Activated CD4-positive, alpha-beta T cell treated with anti-CD3 and anti-CD28 coated beads, Interleukin-2, amount 10 ng/mL, durations not matched to agents 7 days and 5 days (primary cell): ENCODE data around the gene BRD4. TPM values are rescaled to one million over a fixed set of nuclear protein-coding genes. Genes with fewer than 3 reads are reported as not detected.

ENCODE experiments used
- CTCF ChIA-PET: fragments of 350-600 bp; sonication (Branson Sonifier 250); formaldehyde crosslinking; loops from one replicate; lab custom pipeline; 2021; ENCODE audit warnings: antibody characterized with exemption; lab: Charles Lee
- POLR2A ChIA-PET: fragments of 350-600 bp; sonication (Branson Sonifier 250); formaldehyde crosslinking; loops from one replicate; lab custom pipeline; 2021; ENCODE audit warnings: antibody characterized with exemption; lab: Charles Lee
- DNase-seq: peaks from one replicate; pipeline ENCODE4 v3.0.0-alpha.2; 2020
- H3K27ac Mint-ChIP-seq: one replicate; pipeline ENCODE4 v1.8.0; 2021; ENCODE audit warnings: mild to moderate bottlenecking, moderate library complexity, mixed read lengths
- H3K27me3 Mint-ChIP-seq: one replicate; pipeline ENCODE4 v1.8.0; 2021; ENCODE audit warnings: mixed read lengths
- H3K36me3 Mint-ChIP-seq: one replicate; pipeline ENCODE4 v1.8.0; 2021; ENCODE audit warnings: low read depth, mixed read lengths
- H3K4me1 Mint-ChIP-seq: one replicate; pipeline ENCODE4 v1.8.0; 2021; ENCODE audit warnings: mixed read lengths
- H3K4me3 Mint-ChIP-seq: one replicate; pipeline ENCODE4 v1.8.0; 2021; ENCODE audit warnings: mild to moderate bottlenecking, moderate library complexity, mixed read lengths
- H3K9me3 Mint-ChIP-seq: one replicate; pipeline ENCODE4 v1.8.0; 2021; ENCODE audit warnings: mixed read lengths
- total RNA-seq, 2 experiments: library from RNA; stranded (reverse); gene quantifications; one replicate each; pipeline ENCODE4 v1.2.3, GENCODE V29; 2021

BRD4 gene
- total RNA-seq, 2 experiments from 2014 or later = 114 to 115 TPM

DNA sequence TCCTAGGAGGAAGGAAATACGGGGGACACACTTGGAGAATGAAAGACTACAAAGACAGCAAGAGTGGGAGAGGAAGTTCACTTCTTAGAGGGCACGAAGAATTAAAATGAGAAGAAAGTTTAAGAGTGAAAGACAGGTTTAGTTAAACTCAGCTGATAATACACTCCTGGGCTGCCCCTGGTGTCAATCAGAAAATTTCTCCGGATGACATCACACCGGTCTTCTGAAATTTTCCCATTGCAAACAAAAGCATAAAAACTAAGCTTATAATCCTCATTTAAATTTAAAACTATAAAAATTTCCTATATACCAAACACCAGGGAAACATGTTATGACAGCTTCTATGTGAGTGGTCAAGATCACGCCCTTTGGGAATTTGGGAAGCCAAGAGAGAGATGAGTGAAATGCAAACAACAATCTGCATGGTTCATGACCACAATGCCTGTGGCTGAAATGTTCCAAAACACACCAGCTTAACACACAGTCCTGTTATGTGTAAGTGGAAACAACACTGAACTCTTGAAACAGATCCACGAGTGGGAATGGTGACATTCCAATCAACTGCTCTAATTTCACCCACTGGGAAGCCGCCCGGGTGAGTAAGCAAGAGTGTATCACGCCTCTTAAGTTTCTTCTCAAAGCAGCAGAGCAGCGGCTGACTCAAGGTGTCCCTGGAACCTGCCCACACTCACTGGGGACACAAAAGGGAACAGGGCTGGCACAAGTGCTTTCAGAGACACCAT lies 49.0 kb downstream of the BRD4 start:
- DNase-seq = no peak
- Mint-ChIP-seq H3K4me3 (no peak overlapping the region), H3K27ac (no peak overlapping the region)

DNA sequence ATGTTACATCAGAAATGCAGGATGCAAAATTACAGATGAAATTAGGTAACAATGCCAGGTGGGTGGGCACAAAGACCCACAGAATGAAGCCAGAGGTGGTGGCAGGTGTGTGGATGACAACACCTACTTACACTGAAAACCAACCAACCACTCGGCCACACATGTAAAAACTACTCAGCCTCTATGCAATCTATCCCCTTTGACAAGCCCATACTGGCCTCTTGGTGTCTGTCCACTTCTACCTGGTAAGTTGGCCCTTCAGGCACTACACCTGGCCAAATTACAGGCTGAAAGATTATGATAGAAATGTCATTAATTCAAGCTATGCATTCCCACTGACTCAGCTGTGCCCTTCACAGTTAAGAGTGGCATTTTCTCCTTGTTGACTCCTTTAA lies 50.0 kb downstream of the BRD4 start:
- no peaks in the 10 kb centered on the region for H3K27me3 Mint-ChIP-seq
- H3K36me3 Mint-ChIP-seq = no peaks in the 10 kb centered on the region
- ChIA-PET CTCF (interaction anchor here (0.9 kb wide), 1 partner anchor 18 kb away, joined by 3 read pairs; no protein-coding TSS in a partner anchor), POLR2A (no interaction called here)
- H3K27ac Mint-ChIP-seq = peak overlapping the region; percentile 68
- DNase-seq = no peak
- no peak overlapping the region for H3K4me3 Mint-ChIP-seq
- no peaks in the 10 kb centered on the region for H3K9me3 Mint-ChIP-seq
- H3K4me1 Mint-ChIP-seq = peaks cover 69% of the 10 kb centered on the region

More for the DNA sequence above, 49.0 kb downstream of the BRD4 start:
- Mint-ChIP-seq H3K36me3 (no peaks in the 10 kb centered on the region), H3K9me3 (no peaks in the 10 kb centered on the region), H3K4me1 (peaks cover 79% of the 10 kb centered on the region), H3K27me3 (no peaks in the 10 kb centered on the region)
- ChIA-PET POLR2A (interaction anchor here (0.7 kb wide), 1 partner anchor 134 kb away, joined by 3 read pairs; no protein-coding TSS in a partner anchor), CTCF (interaction anchor here (0.5 to 0.9 kb wide), 4 partner anchors 19 to 136 kb away, joined by 3 to 4 read pairs (median 3); partner anchors contain the start of gene AKAP8L)

DNA sequence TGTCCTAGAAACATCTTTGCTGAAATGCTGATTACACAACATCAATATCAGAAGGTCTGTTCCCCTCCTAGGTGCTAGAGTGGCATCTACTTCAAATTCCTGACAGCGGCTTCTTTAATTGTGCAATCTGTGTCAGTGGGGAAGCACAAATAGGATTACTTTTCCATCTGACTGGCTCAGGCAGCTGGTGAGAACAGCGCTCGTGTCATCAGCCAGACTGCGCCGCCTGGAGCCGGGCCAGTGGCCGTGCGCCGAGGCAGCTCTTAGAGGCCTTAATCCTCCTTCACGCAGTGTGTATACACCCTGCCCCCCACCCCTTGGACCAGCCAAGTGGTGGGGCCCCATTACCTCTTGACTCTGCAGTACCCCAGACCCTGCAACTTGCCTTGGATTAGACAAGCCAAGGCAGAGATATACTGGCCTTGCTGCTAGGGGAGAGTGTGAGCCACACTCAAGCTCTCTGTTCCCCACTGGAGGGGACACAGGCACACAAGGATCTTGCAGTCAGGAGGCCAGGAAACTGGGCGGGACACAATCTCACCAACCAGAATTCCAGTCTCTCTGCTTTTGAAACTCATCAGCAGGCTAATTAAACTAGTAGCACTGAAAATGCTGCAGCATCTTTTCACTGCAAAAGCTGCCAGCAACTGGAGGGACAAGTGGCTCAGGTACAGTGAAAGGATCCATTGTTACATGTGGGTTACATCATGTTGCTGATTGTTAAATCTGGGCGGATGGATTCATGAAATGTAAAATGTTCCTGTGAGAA lies 51.2 kb downstream of the BRD4 start:
- Mint-ChIP-seq H3K27ac (no peak overlapping the region), H3K27me3 (no peaks in the 10 kb centered on the region), H3K4me1 (peaks cover 63% of the 10 kb centered on the region), H3K4me3 (no peak overlapping the region), H3K9me3 (no peaks in the 10 kb centered on the region), H3K36me3 (no peaks in the 10 kb centered on the region)
- no peak for DNase-seq
- ChIA-PET POLR2A (no interaction called here), CTCF (no interaction called here)

DNA sequence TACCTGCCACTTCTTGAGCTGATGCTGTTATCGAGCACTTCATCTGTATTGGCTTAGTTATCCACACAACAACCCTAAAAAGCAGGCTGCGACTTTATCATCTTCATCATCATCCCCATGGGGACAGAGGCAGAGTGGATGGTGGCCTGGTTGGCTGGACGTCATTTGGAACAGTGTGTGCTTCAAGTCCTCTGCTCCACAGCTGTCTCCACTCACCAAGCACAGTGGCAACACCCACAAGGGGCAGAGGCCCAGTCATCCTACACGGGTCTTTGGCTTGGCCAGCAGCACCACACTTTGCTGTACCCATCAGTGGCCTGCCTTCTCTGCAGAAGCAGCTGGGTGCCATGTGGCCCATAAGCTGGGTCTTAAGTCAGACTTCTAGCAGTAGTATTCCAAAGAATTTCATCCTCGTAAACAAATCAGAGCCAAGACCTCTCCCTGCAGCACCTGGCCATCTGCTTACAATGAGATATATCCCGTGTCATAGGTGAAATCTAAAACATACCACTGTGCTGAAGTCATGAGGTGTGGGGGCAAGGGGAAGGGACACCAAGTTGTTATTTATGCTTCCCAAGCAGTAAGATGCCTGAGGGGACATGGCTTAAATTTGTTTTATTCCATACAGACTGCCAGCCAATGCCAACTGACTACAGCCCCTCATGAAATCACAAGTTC lies 52.2 kb downstream of the BRD4 start:
- H3K4me3 Mint-ChIP-seq = no peak overlapping the region
- CTCF ChIA-PET = interaction anchor here (0.5 kb wide), 1 partner anchor 200 kb away, joined by 5 read pairs; no protein-coding TSS in a partner anchor
- H3K27ac Mint-ChIP-seq = no peak overlapping the region
- no peaks in the 10 kb centered on the region for H3K9me3 Mint-ChIP-seq
- no peak for DNase-seq
- no peaks in the 10 kb centered on the region for H3K27me3 Mint-ChIP-seq
- POLR2A ChIA-PET = no interaction called here
- H3K36me3 Mint-ChIP-seq = no peaks in the 10 kb centered on the region
- peaks cover 57% of the 10 kb centered on the region for H3K4me1 Mint-ChIP-seq

DNA sequence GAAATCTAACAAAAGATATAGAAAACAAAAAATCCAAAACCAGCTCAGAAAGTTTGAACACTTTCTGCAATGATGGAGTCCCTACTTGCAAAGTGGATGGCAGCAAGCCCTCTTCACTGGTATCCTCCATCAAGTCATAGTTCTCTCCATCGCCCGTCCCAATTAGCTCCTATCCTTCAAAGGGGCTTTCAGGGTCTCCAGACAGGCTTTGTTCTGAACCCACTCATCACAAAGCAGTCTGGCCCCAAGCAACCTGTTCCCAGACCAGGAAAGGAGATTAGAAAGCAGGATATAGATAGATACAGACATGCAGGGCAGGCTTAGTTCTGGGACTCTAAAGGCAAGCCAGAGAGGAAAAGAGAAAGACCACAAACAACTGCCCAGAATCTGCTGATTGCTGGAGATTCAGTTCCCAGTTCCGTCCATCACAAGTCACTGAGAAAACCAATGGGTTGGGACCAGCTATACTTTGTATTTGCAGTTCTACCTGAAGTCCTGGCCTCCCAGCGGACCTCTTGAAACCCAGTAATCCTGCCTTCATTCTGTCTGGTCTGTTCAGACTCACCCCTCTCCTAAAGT lies 52.9 kb downstream of the BRD4 start:
- Mint-ChIP-seq H3K9me3 (no peaks in the 10 kb centered on the region), H3K27me3 (no peaks in the 10 kb centered on the region), H3K27ac (peak overlapping the region; percentile 62), H3K4me3 (no peak overlapping the region), H3K36me3 (no peaks in the 10 kb centered on the region), H3K4me1 (peaks cover 49% of the 10 kb centered on the region)
- CTCF ChIA-PET = interaction anchor here (0.5 kb wide), 1 partner anchor 201 kb away, joined by 5 read pairs; no protein-coding TSS in a partner anchor
- DNase-seq = no peak
- POLR2A ChIA-PET = no interaction called here

DNA sequence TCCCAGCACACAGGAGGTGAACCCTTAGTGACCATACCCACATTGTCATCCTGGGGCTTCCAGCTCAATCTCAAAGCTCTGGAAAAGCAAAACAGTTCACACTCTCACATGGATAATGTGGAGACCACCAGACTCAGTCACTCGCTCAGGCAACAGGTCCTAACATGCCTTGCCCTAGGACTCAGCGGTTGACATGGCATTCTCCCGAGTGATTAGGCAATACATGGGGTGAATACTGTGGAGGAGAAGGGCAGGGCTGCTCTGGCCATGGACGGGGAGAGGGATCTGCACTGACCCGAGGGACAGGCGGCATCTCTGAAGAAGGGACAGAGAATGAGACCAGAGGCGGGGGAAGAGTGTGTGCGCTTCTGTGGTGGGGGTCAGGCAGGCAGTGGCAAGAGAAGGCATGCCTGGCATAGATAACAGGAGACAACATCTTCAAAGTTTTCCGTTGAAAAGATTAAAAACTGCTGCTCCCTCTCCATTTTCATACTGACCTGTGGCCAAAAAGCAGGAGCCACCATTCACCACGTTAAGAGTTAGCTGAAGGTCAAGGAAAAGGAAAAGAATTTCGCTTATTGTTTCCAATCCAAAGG lies 55.6 kb downstream of the BRD4 start:
- peaks cover 29% of the 10 kb centered on the region for H3K4me1 Mint-ChIP-seq
- ChIA-PET POLR2A (interaction anchor here (0.5 kb wide), 1 partner anchor 64 kb away, joined by 3 read pairs; no protein-coding TSS in a partner anchor), CTCF (no interaction called here)
- H3K4me3 Mint-ChIP-seq = no peak overlapping the region
- no peaks in the 10 kb centered on the region for H3K27me3 Mint-ChIP-seq
- peaks cover 9% of the 10 kb centered on the region for H3K36me3 Mint-ChIP-seq
- no peak for DNase-seq
- no peaks in the 10 kb centered on the region for H3K9me3 Mint-ChIP-seq
- H3K27ac Mint-ChIP-seq = no peak overlapping the region

DNA sequence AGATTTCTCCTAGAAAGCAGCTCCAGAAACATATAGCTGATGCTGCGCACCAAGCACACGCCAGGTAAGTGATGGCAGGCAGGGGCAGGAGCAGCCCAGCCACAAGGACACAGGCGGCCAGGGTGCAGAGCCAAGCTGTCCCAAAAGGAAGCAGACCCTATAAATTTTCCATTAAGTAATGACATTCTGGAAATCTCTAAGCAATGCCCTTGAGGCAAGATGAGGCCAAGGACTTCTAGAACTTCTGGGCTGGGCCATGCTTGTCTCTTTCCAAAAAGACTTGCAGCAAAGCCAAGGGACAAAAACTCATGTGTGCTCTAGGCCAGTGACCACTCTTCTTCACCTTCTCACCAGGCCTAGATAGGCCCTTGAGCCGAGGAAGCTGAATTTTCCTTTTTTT lies 57.9 kb downstream of the BRD4 start:
- H3K9me3 Mint-ChIP-seq = no peaks in the 10 kb centered on the region
- DNase-seq = no peak
- peaks cover 17% of the 10 kb centered on the region for H3K36me3 Mint-ChIP-seq
- no peaks in the 10 kb centered on the region for H3K27me3 Mint-ChIP-seq
- CTCF ChIA-PET = interaction anchor here (0.6 to 0.8 kb wide), 2 partner anchors 20 to 31 kb away, joined by 3 to 7 read pairs; no protein-coding TSS in a partner anchor
- peaks cover 10% of the 10 kb centered on the region for H3K4me1 Mint-ChIP-seq
- POLR2A ChIA-PET = no interaction called here
- H3K27ac Mint-ChIP-seq = no peak overlapping the region
- no peak overlapping the region for H3K4me3 Mint-ChIP-seq

DNA sequence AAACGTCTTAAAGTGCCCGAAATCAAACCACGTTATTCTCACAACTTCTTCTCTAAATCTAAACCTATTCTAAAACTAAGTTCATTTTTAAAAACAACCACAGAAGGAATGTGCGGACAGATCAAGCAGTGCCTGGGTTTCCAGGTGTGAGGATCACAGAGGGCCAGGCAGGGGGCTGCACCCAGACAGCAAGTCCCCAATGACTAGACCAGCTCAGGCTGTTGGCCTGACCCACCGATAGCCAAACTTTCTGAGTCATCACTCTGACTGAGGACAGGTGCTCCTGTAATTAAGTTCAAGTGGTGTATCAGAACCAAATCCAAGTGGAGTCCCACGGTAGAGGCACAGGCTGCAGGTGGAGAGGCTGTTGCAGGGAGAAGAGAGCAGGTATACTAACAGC lies 62.5 kb downstream of the BRD4 start:
- CTCF ChIA-PET = no interaction called here

DNA sequence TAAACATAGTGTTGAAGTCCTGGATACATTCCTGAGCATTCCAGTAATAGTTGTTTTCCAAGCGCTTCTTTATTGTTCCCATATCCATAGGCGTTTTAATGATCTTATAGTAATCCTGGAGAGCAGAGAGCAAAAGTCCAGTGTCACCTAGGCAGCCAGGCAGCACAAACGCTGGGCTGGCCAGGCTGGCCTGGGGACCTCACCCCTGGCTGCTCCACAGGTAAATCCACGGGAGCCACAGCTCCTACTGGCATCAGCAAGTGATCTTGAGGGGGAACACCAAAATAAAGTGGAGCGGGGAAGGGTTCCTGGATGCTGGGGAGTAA lies 63.4 kb downstream of the BRD4 start:
- Mint-ChIP-seq H3K4me3 (no peak overlapping the region), H3K9me3 (no peaks in the 10 kb centered on the region), H3K27ac (no peak overlapping the region), H3K36me3 (peaks cover 49% of the 10 kb centered on the region), H3K27me3 (no peaks in the 10 kb centered on the region), H3K4me1 (peaks cover 1% of the 10 kb centered on the region)
- no peak for DNase-seq
- ChIA-PET CTCF (no interaction called here), POLR2A (no interaction called here)

More for the DNA sequence above, 62.5 kb downstream of the BRD4 start:
- POLR2A ChIA-PET = no interaction called here
- Mint-ChIP-seq H3K36me3 (peaks cover 42% of the 10 kb centered on the region), H3K27ac (no peak overlapping the region), H3K27me3 (no peaks in the 10 kb centered on the region), H3K4me1 (peaks cover 4% of the 10 kb centered on the region), H3K9me3 (no peaks in the 10 kb centered on the region), H3K4me3 (no peak overlapping the region)
- DNase-seq = no peak

DNA sequence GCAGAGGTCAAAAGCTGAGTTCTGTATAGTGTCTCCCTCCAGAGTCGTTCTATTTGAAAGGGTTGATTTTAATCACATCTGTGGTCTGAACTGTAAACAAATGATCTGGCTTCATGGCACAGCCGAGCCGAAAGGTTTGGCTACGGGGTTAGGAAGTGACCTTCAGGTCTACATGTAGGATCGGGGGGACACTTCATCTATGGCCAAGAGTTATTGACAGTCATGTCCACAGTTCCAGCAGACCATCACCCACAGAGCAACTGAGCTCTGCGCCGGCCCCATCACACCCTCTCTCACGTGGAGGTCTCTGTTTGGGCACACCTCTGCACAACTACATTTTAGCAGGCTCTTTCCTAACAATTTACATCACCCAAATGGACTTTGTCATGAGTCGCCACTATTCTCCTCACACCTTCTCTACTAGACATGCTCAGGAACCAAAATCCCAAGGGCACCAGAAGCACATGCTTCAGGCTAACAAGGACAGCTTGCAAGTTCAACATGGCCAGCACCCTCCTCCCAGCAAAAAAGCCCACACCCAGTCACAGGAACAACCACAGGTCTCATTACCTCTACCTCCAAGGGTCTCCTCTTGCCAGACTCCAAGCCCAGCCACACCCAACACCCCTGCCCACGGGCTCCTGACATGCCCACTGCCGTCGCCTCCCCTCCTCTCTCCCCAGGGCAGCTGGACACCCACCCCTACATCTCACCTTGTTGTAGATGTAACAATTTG lies 64.0 kb downstream of the BRD4 start:
- no peak for DNase-seq
- POLR2A ChIA-PET = no interaction called here
- Mint-ChIP-seq H3K4me3 (no peak overlapping the region), H3K4me1 (peaks cover 1% of the 10 kb centered on the region), H3K36me3 (peaks cover 53% of the 10 kb centered on the region), H3K27me3 (no peaks in the 10 kb centered on the region), H3K9me3 (no peaks in the 10 kb centered on the region), H3K27ac (no peak overlapping the region)
- CTCF ChIA-PET = interaction anchor here (0.7 to 1.5 kb wide), 2 partner anchors 91 to 146 kb away, joined by 3 read pairs; no protein-coding TSS in a partner anchor

DNA sequence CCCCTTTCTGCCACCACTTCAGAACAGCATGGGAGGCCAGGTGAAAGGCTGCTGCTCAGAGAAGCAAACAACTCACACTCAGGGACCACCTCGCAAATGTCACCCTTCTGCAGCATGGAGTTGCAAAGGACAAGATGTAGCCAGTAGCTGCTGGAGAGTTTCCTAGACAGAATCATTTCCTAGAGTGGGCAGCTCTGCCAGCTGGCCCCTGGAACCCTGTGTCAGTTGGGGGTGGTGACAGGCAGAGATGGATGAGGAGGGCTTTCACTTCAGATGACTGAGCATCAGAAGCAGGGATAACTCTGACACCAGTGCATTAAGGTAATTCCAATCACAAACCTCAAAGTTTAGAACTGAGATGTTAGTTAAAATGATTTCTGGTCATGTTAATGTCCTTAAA lies 65.7 kb downstream of the BRD4 start:
- CTCF ChIA-PET = interaction anchor here (1.5 kb wide), 2 partner anchors 29 to 148 kb away, joined by 3 to 4 read pairs; no protein-coding TSS in a partner anchor
- Mint-ChIP-seq H3K27ac (no peak overlapping the region), H3K36me3 (peaks cover 52% of the 10 kb centered on the region)

More for the DNA sequence above, 65.7 kb downstream of the BRD4 start:
- Mint-ChIP-seq H3K4me3 (no peak overlapping the region), H3K27me3 (no peaks in the 10 kb centered on the region), H3K4me1 (peaks cover 1% of the 10 kb centered on the region), H3K9me3 (no peaks in the 10 kb centered on the region)
- POLR2A ChIA-PET = no interaction called here
- no peak for DNase-seq
